HUDEP-2 (cell line): ENCODE measurements around the gene GPR62.

ENCODE experiments used
- DNase-seq, 76 experiments: peaks; one replicate each; lab custom pipeline; 2025; ENCODE audit not compliant: unreplicated experiment in 76 of 76; lab: John Stamatoyannopoulos, UW

The GPR62 gene

DNA sequence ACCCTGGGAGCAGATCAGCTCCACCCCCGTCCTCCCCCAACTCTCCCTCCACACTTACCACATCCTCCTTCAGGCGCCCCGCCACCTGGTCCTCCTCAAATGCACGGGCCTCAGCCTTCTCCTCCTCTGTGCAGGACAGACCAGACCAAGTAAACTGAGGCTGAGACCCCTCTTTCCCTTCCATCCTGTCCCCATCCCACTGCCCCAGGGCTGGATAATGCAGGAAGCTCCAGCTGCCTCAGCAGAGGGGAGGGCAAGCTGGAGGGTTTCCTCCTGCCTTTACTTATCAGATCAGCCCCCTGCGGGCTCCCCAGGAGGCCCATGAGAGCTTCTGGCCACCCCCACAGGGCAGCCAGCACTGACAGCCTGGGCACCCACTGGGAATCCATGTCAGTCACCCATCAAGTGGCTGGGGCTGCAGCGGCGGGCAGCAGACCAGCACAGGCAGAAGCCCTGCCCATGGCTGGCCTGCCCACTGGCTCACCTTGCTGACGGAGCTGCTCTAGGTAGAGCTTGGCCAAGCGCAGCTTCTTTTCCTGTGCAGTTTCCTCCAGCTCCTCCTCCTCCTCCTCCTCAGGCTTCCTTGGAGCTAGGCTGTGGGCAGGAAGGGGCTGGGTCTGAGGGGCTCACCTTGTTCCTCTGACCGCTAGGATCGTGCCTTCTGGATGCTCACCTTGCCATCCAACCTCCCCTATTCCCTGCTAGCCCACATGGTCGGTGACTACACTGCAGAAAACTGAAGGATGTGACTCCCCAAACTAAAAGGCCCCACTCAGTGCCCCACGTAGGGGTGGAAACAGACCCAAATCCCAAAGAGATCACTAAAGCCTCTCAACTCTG is 17.4 kb upstream of the GPR62 start:
- DNase-seq = no peak

DNA sequence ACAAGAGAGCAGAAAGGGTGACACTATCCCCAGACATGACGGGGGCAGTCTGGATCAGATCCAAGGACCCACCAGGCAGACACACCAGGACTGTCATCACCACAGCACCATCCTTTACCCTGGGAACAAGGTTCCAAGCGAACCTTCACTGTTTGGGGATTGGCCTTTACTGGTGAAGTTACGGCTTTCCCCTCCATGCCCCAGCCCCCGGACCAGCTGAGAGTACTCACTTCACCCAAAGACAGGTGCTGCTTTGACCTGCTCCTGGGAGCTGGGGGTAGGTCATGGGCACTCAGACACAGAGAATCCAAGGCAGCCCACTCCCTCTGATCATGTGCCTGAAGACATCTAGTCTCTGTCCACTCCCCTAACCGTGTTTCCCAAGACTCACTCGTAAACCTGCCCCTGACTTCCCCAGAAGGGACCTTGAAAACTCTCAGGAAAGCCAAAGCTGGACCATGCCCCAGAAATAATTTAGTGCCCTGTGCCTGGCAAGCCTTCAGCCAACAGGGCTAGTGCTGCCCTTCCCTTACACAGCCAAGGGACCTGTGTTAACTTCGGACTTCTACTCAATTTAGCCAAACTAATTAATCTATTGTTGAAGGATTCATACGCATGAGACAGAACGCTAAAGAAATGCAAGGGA is 16.3 kb upstream of the GPR62 start:
- DNase-seq = no peak

DNA sequence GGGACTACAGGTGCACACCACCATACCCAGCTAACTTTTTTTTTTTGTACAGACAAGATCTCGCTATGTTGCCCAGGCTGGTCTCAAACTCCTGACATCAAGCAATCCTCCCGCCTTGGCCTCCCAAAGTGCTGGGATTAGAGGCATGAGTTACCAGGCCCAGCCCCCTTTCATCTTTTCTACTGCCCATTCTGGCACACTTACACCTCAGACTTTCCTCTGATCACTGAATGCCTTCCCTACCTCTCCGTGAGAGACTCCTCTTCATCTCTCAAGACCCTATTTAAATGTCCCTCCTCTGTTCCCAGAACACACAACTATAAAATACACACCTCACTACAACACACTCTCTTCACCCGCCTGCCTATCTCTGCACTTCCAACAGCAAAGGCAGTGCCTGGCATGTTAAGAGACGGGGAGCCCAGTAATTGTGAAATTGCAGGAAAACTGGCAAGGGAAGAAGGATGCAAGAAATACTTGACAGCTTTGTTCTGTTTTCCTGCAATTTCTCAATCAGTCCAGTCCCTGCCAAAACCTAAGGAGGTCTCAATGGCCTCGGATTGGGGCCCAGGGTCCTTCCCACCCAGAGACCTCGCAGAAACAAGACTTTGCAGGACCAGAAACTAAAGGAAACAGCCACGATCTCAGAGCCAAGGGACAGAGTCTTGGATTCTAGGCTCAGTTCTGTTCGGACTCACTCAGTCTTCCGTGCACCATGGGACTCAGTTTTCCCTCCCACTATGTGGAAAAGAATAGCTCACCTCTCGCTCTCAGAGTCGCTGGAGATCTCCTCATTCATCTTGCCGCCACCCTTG is 14.3 kb upstream of the GPR62 start:
- DNase-seq = no peak

DNA sequence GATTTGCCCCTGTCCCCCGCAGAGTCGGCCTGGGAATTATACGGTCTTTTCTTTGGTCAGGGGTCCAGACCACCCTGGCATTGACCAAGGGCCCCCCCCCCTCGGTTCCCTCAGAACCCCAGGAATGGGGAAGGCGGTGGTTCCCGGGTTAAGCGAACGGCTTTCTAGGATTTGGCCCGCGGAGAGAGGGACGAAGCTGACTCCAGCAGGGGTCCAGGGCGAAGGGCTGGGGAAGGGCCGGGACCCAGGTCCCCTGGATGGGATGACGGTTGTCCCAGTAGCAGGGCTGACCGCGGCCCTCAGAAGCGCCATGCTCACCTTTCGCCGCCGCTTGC is 13.8 kb upstream of the GPR62 start:
- no peak for DNase-seq

DNA sequence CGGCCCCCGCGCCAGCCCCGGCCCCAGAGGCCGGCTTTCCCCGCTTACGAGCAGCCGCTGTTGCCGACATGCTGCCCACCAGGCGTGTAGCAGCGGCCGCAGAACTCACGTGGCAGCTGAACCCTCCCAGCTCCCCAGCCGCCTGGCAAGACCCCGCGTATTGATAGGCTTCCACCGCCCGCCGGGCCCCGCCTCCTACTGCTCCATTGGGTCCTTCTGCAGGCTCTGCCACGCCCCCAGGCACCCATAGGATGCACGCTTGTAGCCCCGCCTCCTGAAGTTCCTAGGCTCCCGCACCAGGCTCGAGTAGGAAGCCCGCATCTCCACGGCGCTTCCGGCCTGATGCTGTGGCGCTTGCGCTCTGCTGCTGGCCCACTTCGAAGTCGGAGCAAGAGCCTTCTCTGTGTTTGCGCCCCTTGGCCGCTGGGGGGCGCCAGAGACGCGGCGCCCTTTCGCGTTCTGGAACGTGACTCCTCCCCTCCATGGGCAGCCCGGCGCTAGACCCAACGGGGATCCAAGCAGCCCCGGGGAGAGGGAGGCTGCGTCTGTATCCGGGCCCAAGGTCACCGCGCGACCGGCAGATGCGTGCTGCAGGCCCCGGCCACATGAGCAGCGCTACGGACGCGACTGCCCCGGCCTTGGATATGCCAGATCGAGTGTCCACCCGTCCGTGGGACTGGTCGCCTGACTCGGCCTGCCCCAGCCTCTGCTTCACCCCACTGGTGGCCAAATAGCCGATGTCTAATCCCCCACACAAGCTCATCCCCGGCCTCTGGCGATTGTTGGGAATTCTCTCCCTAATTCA is 13.2 kb upstream of the GPR62 start, which contains the start of the genes PARP3 and RRP9:
TSS of gene PARP3 (plus strand) at position 566 of the 805 bp plus-strand sequence. CDS start 993 bp downstream, outside the sequence.
TSS of gene RRP9 (minus strand) at position 107 of the 805 bp plus-strand sequence. CDS start at position 70, 37 bp downstream.
- DNase-seq = peak in 75 of 76 experiments; percentile 96 to 100 (median 99)

DNA sequence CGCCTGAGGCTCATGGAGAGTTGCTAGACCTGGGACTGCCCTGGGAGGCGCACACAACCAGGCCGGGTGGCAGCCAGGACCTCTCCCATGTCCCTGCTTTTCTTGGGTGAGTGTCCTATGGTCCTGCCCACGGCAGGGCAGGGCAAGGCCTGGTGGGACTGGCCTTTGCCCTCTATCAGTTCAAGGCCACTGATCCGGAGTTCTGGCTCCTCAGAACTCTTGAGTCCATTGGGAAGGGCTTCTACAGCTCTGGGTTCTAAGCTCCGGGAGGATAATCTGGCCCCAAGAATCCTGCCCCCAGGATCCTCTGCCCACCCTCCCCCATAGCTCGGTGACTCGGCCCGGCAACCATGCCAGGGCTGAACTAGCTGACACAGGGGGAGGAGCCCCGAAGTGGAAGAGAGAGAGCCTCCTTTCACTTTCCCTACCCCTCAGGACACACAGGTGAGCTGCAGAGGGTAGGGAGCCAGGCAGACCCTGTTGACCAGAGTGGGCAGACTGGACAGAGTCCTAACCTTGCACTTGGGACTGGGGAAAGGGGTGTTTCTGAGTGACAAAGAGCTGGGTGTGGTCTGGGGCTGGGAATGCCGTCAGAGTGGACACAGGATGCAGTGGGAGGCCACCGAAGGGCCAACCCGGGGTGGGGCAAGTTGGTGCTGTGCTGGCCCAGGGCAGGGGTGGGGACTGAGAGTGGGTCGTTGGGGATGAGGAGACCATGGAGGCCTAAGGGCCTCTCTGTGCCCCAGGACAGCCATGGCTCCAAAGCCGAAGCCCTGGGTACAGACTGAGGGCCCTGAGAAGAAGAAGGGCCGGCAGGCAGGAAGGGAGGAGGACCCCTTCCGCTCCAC is 12.4 kb upstream of the GPR62 start:
- peak in 25 of 76 experiments; percentile 4 to 47 (median 22) for DNase-seq

DNA sequence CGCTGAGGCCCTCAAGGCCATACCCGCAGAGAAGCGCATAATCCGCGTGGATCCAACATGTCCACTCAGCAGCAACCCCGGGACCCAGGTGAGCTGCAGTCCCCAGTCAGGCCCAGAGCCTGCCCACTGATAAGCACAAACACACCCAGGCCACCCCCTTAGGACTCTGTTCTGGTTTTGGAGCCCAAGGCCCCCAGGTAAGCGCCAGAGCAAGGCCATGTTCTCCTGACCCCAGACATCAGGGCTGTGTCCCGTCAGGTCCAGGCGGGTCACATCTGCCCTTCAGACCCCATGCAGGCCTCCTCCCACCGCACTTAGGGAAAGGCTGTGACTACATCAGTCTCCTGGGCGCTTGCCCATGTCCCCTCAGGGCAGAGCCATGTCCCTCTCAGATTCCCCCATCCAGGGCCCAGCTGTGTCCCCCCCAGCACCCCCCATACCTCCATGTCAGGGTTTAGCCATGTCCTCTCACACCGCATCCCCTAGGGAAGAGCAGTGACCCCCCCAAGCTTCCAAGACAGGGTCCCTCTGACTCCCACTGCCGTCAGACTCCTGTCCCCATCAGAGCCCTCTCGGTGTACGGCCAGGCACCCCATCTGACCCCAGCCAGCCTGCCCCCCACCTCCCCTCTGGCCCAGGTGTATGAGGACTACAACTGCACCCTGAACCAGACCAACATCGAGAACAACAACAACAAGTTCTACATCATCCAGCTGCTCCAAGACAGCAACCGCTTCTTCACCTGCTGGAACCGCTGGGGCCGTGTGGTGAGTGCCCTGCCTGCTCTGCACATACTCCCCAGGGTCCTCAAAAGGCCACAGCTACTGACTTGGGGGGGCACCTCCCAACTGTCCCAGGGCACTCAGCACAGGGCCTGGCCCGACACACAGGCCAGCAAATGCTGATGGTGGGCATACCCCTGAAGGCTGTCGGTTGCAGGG is 11.5 kb upstream of the GPR62 start:
- DNase-seq = no peak

DNA sequence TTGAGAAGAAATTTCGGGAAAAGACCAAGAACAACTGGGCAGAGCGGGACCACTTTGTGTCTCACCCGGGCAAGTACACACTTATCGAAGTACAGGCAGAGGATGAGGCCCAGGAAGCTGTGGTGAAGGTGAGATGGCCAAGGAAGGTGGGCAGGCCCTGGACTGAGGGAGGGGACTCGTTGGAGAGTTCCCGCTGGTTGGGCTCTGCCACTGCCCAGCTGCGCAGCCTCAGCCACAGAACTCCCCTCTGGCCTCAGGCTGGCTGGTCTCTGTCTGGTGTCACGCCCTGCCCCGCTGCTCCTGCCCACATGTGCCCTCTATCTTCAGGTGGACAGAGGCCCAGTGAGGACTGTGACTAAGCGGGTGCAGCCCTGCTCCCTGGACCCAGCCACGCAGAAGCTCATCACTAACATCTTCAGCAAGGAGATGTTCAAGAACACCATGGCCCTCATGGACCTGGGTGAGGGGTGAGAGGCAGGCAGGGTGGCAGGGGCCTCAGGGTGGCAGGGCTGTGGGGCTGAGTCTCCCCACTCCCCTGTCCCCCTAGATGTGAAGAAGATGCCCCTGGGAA is 10.6 kb upstream of the GPR62 start:
- DNase-seq = no peak

DNA sequence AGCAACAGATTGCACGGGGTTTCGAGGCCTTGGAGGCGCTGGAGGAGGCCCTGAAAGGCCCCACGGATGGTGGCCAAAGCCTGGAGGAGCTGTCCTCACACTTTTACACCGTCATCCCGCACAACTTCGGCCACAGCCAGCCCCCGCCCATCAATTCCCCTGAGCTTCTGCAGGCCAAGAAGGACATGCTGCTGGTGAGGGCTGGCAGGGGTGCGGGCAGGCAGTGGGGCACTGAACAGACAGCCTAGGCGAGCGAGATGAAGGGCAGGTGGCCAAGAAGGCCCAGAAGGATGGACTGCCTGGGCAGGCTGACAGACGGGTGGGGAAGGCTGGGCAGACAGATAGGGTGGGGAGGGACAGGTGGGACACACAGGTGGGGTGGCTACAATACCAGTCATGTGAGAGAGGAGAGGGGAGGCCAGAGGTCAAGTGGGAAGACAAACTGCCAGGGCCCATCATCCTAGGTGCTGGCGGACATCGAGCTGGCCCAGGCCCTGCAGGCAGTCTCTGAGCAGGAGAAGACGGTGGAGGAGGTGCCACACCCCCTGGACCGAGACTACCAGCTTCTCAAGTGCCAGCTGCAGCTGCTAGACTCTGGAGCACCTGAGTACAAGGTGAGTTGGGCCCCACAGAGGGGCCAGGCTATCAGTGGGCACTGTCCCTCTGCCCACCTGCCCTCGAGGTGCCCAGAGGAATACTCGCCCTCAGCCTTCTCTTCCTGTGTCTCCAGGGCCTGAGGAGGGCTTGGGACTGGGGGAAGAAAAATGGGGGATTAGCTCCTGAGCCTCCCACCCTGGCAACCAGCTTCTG is 9.9 kb upstream of the GPR62 start:
- no peak for DNase-seq

DNA sequence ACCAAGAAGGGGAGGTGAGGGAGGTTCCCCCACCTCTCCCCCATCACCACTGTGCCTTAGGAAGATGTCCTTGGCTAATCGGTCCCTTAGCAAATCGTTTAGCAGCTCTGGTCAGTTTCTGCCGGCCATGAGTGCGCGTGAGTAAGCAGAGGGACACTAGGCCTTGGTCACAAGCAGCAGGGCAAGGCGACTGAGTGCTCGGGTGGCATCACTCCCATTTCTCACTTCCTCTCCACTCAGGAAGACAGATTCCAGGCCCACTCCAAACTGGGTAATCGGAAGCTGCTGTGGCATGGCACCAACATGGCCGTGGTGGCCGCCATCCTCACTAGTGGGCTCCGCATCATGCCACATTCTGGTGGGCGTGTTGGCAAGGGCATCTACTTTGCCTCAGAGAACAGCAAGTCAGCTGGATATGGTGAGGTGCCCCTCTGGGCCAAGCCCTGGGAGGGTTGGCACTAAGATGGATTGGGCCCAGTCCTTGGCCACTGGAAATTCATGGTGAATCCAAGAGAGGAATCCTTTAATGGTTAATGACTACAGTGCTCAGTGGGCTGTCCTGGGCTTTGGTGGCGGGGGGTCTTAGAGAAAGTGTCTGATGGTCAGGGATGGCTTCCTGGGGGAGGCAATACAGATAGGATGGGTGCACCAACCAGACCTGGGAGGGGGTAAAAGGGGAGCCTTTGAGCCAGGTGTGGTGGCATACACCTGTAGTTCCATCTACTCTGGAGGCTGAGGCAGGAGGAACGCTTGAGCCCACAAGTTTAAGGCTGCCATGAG is 9.1 kb upstream of the GPR62 start:
- no peak for DNase-seq

DNA sequence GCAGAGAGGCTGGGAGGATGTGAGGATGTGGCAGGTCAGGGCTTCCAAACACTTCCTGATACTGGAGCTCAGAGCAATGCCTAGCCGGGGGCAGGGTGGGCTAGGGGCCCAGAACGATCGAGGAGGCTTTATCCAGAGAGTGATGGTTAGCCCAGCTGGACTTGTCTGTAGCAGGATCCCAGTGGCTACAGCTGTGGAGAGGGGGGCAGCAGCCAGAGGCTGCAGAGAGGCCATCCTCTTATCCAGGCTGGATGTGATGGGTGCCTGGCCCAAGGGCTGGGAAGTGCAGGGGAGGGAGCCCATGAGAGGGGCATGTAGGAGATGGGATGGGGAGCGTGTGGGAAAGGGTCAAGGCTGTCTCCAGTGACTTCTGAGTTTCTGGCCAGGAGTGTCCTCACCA is 8.4 kb upstream of the GPR62 start:
- DNase-seq = no peak

DNA sequence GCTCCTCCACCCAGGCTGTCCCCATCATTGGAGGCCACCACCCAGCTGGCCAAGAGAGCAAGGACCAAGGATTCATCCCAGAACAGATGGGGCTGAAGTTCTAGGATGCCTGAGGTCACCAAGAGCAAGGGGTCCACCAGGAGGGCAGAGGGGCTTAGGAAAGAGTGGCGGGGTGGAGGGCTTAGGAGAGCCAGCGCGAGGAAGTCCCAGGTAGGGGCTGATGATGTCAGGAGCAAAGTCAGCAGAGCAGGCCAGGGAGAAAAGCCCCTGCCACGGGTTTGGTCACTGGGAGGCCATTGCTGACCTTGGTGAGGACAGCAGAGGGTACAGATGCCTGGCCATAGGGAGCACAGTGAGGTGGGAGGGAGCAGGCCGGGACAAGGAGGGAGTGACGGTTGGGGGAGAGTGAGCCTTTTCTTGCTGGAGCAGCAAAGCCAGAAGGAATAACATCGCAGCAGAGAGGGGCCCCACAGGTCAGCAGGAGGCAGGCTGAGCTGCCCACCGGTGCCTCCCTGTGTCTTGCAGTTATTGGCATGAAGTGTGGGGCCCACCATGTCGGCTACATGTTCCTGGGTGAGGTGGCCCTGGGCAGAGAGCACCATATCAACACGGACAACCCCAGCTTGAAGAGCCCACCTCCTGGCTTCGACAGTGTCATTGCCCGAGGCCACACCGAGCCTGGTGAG is 7.8 kb upstream of the GPR62 start:
- DNase-seq = no peak

DNA sequence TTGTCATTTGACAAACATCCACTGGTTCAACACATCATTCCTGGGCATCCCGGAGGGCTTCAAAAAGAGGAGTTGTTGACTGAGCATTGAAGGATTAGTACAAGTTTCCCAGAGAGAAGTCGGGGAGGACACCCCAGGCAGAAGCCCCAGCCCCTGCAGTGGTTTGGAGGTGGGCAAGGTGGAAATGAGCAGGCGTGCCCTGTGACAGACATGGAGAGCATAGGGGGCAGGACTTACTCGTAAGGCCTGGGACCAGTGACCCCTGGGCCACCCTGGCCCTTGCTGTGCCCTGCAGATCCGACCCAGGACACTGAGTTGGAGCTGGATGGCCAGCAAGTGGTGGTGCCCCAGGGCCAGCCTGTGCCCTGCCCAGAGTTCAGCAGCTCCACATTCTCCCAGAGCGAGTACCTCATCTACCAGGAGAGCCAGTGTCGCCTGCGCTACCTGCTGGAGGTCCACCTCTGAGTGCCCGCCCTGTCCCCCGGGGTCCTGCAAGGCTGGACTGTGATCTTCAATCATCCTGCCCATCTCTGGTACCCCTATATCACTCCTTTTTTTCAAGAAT is 7.1 kb upstream of the GPR62 start:
- DNase-seq = no peak

DNA sequence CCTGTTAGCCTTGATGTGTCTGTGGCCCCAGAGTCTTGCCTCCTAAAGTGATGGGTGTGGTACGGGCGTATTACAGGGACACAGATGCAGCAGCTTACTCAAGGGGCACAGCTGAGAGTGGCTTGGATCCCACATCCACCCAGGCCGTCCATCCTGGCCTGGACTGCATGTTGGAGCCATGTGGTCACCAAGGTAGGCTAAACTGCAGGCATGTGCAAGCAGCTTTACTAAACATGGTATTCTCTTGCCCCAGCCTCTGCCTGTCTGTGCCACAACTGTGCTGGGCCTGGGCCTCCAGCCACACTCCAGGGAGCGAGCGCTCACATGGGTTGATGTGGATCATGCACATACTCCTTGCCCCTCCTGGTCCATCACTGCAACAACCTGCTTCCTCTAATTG is 6.1 kb upstream of the GPR62 start:
- DNase-seq = no peak

DNA sequence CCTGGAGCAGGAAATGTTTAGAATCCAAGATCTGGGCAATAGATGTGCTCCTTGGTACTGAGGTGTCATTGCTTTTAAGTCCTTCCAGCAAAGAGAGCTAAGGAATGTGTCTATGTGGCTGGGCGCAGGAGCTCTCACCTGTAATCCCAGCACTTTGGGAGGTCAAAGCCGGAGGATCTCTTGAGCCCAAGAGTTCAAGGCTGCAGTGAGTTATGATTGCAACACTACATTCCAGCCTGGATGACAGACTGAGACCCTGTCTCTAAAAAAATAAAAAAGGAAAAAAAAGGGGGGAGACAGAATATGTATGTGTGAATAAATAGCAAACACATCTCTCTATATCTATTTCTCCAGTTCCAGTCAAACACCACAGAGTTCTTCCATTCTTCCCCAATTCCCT is 4.3 kb upstream of the GPR62 start:
- no peak for DNase-seq

DNA sequence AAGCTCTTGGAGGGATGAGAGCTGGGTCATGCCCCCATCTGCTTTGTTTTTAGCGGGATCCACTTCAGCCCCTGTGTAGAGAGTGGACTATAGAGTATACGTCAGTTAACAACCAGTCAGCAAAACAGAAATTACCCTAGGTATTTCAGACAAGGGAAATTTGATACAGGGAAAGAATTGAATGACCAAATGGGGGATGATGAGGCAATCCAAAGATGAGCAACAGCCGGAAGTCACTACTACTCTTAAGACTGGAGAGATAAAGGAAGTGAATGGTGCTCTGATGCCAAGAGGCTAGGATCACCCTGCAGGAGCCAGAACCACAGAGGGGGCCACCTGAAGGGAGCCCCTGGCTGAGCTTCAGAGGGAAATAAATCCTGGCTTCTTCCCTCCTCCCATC is 1.7 kb upstream of the GPR62 start:
- no peak for DNase-seq
